GM20000 (cell line): ENCODE measurements around the gene SNED1.

Experiments
- DNase-seq: peaks from one replicate; pipeline ENCODE4 v3.0.0; 2012; ENCODE audit warnings: low spot score
- TF ChIP-seq, protein P1 (sequence below): IDR thresholded peaks from 2 replicates; pipeline ENCODE4 v1.5.1; 2012; ENCODE audit warnings: mild to moderate bottlenecking, control low read depth; ENCODE audit errors: extremely low read depth, missing control alignments

SNED1 gene

DNA sequence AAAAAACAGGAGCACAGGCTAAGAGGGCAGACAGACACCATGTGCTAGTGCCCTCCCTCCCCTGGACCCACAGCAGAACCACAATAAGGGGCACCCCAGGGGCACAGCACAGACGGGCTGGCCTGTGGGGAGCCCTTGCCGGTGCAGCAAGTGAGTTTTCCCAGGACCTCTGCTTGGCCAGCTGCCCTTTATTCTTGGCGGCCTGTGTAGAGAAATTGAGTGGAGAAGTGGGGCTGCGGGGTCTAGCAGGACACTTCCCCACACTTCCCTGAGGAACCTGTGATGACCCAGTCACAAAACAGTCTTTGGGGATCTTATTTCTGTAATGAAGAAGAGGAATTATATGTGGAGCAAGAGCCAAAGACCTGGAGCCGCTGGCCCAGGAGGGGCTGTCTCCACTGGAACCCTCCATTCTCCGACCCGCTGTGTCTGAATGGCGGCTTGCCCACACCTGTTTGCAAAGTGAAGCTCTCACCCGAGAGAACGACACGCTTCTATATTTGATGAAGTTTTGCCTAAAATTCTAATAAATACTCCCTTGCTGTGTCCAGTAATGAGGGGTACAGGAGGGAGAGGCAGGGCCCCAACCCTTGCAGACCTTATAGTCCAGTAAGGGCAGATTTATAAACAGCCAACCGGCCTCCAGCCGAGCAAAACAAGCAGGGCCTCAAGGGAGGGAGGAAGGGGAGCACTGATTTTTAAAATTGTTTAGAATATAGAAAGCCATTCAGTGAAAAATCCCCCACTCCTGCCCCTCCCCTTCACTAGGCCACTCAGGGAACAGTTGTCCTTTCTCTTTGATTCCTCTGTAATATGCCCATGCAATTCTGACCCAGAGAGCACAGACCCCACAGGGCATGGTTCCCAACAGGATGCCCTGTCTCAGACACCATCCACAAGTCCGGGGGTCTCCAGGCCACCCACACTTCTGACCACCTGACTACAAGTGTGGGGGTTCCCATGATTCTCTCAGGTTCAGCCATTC lies 44.7 kb upstream of the SNED1 start:
- TF ChIP-seq, protein P1, sequence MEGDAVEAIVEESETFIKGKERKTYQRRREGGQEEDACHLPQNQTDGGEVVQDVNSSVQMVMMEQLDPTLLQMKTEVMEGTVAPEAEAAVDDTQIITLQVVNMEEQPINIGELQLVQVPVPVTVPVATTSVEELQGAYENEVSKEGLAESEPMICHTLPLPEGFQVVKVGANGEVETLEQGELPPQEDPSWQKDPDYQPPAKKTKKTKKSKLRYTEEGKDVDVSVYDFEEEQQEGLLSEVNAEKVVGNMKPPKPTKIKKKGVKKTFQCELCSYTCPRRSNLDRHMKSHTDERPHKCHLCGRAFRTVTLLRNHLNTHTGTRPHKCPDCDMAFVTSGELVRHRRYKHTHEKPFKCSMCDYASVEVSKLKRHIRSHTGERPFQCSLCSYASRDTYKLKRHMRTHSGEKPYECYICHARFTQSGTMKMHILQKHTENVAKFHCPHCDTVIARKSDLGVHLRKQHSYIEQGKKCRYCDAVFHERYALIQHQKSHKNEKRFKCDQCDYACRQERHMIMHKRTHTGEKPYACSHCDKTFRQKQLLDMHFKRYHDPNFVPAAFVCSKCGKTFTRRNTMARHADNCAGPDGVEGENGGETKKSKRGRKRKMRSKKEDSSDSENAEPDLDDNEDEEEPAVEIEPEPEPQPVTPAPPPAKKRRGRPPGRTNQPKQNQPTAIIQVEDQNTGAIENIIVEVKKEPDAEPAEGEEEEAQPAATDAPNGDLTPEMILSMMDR, result no peak
- DNase-seq, result no peak

DNA sequence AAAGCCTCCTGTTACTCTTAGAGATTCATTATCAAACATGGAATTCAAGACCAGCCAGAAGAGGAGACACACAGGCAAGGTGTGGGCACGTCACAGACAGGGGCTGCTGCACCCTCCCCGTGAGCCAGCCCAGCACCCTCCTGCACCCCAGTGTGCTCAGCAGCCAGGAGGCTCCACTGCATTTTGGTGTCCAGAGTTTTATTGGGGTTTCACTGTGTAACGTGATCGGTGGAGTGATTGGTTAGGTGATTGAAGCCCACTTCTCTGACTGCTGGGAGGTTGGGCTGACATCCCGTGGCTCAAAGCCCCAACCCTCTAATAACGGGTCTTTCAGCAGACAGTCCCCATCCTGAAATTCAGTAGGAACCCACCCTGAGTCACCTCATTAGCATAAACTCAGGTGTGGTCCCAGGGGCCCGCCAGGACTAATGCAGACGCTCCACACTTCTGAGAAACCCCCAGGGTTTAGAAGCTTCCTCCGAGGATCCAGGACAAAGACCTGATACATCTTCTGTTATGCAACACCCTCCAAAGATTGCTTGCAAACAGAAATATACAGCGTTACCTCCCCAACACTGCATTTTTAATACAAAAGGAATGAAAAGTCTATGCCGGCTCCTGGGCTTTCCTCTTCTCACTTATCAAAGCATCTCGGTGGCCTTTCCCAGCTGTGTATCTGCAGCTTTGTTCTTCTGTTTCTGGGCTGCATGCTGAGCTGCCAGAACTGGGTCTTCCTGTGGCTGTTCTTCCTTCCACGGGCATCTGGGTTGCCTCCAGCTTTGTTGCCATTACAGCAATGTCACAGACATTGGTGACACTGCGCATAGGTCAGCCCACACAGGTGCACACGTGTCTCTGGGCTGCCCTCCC lies 43.7 kb upstream of the SNED1 start:
- DNase-seq, result no peak
- TF ChIP-seq, protein P1, result no peak

DNA sequence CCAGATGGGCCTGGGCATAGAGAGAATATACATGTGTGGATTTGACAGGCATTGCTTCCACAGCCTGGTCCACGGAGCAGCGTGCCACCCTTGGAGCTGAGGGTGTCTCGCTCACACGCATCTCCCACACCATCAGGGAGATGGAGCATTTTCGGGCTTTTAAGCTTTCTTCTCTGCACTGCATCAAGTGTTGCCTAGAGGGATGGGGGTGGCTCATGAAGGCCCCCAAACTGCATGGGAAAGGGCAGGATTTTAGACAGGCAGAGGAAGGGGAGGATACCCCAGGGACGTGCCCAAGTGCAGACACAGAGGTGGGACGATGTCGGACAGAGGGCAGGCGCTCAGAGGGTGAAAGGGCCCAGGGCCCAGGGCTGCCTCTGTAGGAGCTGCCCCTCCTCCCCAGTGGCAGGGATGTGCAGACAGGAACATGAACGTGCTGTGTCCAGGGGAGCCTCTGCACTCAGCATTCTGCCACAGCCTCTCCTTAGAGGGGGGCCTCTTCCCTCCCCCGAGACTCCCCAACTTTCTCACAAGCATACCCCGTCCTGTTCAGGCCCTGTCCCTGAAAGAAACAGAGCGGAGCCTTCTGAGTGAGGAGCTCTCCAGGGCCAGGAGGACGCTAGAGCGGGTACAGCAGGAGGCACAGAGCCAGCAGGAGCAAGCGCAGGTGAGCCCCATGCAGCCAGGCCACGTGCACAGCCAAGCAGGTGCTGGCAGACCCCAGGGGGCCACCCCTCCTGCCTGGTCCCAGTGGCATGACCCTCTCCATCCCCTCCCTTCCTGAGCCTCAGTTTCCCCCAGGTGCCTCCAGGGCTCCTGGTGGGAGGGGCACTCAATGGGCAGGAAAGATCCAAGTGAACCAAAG lies 42.9 kb upstream of the SNED1 start:
- no peak for DNase-seq
- TF ChIP-seq, protein P1, result no peak

DNA sequence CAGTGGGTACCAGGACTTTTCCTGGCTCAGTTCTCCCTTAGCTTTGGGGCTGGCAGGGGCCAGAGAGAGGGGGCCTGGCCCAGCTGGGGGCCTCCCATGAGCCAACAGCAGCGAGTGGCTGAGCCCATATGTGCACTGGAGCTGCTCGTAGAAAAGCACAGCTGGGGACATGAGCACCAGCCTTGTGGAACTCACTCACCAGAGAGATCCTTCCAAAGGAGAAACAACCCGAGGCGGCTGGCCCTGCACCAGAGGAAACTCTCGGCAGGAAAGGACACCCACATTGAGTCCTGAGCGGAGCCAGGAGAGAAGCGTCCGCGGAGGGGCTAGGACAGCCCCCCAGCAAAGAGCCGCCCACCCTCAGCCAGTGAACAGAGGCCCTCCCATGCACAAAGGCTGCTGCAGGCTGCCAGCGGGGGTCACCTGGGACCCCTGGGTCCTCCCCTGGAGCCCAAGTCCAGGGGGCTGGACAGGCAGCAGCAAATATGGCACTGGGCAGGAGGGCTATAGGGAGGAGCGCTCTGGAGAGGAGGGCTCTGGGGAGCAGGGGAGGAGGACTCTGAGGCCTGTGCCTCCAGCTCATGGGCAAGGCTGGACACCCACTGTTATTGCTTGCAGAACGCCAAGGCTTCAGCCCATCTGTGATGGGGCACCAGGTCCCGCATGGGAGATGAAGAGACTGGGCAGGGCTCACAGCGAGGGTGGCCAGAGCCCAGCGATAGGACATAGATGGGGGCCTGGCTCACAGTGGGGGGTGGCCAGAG lies 42.1 kb upstream of the SNED1 start:
- DNase-seq, result no peak

DNA sequence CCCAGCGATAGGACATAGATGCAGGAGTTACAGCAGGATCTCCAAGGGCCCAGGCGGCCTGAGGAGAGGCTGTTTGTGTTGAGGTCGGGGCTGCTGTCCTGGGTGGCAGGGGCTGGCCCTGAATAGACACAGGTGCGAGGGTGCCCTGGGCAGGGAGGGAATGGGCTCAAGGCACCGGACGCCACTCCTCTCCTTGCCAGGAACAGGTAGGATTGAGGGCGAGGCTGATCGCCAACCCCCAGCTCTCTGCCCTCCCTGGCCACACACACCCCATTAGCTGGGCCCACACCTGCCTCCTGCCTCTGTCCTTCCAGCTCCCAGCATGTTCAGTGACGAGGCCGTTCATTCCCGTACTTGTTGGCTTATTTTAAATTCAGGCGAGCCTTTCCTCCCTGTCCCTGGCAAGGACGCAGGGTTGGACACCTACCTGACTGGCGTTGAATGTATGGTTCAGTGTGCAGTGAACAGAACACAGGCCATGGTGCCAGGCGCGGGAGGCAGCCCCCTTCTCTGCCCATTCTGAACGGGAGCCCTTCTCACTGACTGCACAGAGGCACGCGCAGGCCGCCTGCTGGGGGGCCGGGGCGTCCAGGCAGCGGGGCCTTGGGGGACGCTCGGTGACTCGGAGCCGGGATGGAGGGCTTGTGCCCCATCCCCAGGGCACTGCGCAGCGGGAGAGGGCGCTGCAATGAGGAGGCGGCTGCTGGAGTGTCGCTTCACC lies 41.3 kb upstream of the SNED1 start:
- TF ChIP-seq, protein P1, result no peak

More for the DNA sequence above, 42.1 kb upstream of the SNED1 start:
- TF ChIP-seq, protein P1, result no peak

More for the DNA sequence above, 41.3 kb upstream of the SNED1 start:
- DNase-seq, result no peak
